HG02642 (cell line): ENCODE measurements around the gene CIAPIN1.
A peak's percentile ranks its signal among the peaks of the same experiment; 100 is the strongest.

ENCODE experiments used
- ATAC-seq: cut with Tn5 transposase; IDR thresholded peaks from one replicate; pipeline ENCODE4 v1.9.1; 2021; ENCODE audit warnings: mild to moderate bottlenecking; ENCODE audit not compliant: unreplicated experiment, poor library complexity

The CIAPIN1 gene

DNA sequence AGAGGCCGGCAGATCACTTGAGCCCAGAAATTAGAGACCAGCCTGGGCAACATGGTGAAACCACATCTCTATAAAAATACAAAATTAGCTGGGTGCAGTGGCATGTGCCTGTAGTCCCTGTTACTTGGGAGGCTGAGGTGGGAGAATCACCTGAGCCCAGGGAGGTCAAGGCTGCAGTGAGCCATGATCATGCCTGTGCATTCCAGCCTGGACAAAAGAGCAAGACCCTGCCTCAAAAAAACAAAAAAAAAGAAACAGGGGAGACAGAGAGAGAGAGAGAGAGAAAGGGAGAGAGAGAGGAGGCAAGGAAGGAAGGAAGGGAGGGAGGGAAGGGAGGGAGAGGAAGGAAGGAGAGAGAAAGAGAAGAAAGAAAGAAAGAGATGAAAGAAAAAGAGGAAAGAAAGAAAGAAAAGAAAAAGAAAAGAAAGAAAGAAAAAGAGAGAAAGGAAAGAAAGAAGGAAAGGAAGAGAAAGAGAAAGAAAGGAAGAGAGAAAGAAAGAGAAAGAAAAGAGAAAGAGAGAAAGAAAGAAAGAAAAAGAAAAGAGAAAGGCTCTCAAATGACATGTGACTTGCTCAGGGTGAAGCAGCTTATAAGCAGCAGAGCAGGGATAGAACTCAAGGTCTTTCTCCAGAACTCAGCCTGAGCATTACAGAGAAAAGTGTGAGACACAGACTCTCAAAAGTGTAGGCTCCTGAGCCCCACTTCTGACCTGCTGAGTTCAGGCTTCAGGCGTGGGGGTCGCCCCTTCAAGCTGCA is 59.4 kb downstream of the CIAPIN1 start:
- peak; percentile 39 for ATAC-seq

DNA sequence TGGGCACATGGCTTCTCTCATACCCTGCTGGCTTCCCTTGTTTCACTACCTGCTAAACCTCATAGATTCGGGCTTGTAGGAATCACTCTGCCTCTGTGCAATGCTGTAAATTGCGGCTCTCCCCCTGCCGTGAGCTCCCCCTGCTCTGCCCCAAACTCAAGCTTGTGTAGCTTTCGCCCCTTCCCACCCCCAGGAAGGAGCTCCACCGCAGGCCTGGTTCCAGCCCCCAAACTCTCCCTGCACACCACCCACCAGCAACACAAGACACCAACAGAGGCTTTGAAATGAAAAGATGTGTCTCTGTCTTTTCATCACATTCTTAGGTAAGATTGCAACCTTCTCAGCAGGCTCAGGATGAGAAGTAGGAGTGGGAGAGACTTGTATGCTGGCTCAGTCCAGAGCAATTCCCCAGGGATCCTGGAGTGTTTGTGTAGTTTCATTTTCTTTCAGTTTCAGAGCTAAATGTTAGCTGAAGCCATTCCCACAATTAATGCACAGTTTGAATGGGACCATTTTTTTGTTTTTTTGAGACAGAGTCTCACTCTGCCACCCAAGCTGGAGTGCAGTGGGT is 60.7 kb downstream of the CIAPIN1 start:
- ATAC-seq: no peak

DNA sequence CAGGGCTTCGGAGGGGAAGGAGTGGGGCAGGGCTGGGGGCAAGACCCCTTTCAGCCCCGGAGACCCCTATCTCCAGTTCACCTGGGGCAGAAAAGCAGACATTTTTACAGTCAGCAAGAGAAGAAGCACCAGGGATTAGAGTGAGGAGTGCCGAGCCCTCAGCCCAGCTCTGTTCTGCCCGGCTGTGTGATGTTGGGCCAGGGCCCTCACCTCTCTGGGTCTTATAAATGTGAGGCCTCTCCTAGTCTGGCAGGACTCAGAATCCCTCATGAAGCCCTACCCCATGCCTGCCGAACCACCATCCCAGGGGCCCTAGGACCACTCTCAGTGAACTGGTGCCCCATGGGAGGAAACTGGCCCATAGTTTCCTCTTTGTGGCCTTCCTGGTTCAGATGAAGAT is 62.1 kb downstream of the CIAPIN1 start:
- no peak for ATAC-seq

DNA sequence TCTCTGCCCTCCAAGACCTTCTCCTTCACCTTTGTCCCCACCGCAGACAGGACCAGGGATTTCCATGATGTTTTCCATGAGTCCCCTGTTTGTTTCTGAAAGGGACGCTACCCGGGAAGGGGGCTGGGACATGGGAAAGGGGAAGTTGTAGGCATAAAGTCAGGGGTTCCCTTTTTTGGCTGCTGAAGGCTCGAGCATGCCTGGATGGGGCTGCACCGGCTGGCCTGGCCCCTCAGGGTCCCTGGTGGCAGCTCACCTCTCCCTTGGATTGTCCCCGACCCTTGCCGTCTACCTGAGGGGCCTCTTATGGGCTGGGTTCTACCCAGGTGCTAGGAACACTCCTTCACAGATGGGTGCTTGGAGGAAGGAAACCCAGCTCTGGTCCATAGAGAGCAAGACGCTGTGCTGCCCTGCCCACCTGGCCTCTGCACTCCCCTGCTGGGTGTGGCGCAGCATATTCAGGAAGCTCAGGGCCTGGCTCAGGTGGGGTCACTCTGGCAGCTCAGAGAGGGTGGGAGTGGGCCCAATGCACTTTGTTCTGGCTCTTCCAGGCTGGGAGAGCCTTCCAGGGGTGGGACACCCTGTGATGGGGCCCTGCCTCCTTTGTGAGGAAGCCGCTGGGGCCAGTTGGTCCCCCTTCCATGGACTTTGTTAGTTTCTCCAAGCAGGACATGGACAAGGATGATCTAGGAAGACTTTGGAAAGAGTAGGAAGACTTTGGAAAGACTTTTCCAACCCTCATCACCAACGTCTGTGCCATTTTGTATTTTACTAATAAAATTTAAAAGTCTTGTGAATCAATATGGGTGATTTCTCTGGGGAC is 62.7 kb downstream of the CIAPIN1 start:
- ATAC-seq: no peak

DNA sequence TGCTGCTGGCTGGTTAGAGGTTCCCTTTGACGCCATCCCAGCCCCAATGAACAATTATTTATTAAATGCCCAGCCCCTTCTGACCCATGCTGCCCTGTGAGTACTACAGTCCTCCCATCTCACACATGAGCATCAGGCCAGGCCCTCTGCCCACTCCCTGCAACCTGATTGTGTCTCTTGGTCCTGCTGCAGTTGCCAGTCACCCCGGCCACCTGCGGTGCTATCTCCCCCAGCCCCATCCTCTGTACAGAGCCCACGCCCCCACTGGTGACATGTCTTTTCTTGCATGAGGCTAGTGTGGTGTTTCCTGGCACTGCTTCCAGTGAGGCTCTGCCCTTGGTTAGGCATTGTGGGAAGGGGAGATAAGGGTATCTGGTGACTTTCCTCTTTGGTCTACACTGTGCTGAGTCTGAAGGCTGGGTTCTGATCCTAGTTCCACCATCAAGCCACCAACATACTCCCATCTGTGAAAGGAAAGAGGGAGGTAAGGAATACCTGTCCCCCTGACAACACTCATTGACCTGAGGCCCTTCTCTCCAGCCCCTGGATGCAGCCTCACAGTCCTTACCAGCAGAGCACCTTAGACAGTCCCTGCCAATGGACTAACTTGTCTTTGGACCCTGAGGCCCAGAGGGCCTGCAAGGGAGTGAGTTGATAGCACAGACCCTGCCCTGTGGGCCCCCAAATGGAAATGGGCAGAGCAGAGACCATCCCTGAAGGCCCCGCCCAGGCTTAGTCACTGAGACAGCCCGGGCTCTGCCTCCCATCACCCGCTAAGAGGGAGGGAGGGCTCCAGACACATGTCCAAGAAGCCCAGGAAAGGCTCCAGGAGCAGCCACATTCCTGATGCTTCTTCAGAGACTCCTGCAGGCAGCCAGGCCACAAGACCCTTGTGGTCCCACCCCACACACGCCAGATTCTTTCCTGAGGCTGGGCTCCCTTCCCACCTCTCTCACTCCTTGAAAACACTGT is 63.6 kb downstream of the CIAPIN1 start:
- ATAC-seq: no peak

DNA sequence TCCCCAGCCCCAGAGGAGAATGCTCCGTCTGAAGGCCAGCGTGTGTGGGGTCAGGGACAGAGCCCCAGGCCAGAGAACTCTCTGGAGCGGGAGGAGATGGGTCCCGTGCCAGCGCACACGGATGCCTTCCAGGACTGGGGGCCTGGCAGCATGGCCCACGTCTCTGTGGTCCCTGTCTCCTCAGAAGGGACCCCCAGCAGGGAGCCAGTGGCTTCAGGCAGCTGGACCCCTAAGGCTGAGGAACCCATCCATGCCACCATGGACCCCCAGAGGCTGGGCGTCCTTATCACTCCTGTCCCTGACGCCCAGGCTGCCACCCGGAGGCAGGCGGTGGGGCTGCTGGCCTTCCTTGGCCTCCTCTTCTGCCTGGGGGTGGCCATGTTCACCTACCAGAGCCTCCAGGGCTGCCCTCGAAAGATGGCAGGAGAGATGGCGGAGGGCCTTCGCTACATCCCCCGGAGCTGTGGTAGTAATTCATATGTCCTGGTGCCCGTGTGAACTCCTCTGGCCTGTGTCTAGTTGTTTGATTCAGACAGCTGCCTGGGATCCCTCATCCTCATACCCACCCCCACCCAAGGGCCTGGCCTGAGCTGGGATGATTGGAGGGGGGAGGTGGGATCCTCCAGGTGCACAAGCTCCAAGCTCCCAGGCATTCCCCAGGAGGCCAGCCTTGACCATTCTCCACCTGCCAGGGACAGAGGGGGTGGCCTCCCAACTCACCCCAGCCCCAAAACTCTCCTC is 64.5 kb downstream of the CIAPIN1 start:
- no peak for ATAC-seq

DNA sequence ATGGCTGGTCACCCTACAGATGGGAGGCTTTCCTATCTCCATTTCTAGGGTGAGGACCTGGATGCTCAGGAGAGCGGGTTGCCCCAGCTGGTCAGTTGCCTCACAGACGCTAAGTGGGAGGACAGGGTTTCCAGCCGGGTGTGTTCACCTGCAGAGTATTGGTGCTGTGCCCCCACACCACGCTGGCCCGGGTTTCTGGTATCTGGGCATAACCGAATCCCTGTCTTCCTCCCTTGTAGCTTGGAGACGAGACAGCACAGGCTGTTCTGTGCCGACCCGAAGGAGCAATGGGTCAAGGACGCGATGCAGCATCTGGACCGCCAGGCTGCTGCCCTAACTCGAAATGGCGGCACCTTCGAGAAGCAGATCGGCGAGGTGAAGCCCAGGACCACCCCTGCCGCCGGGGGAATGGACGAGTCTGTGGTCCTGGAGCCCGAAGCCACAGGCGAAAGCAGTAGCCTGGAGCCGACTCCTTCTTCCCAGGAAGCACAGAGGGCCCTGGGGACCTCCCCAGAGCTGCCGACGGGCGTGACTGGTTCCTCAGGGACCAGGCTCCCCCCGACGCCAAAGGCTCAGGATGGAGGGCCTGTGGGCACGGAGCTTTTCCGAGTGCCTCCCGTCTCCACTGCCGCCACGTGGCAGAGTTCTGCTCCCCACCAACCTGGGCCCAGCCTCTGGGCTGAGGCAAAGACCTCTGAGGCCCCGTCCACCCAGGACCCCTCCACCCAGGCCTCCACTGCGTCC is 65.2 kb downstream of the CIAPIN1 start:
- no peak for ATAC-seq

DNA sequence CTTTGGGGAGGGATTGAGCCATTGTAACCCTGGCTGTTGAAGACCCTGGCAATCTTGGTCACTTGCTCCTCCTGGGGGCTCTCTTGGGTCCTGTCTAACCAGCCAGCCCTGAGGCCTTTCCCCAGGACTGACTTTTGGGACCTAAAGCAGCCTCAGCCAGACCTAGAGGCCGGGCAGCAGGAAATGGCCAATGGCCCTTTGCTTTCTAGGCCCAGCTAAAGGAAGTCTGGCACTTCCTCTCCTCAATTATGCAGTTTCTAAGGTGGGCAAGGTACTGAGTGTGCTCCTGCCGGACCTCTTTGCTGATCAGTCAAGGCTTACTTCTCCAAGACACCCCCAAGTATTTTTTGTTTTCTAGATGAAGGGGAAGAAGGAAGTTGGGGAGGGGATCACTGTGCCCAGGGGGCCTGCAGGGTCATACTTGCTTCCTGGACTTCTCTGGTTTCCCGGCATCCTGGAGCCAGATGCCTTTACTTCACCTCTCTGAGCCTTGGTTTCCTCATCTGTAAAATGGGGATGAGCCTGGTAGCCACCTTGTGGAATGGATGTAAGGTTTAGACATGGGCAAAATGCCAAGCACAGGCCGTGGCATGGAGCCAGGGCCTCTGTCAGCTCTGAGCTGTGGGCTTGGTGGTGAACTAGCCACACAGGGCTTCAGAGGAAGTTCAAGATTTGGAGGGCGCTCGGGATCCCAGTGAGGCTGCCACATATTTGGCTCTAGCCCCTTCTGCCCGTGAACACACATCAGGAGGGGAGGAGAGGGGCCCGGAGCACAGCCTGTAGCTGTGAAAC is 66.3 kb downstream of the CIAPIN1 start:
- ATAC-seq: no peak

DNA sequence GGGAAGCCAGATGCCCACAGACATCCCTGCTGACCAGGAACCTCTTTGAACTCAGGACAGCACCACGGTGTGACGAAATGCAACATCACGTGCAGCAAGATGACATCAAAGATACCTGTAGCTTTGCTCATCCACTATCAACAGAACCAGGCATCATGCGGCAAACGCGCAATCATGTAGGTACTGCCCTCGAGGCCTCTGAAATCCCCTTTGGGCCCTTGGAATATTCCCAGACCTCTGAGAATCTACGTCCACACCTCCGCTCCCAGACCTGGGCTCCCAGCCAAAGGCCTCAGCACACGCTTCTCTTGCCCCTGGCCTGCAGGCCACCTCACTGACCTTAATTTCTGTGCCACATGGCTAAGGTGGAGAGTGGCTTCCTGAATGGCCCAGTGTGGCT is 67.6 kb downstream of the CIAPIN1 start:
- no peak for ATAC-seq
